Adrenal gland (tissue), 12 donors: ENCODE results near the gene PGBD5. TPM values are rescaled to one million over a fixed set of nuclear protein-coding genes. Genes with fewer than 3 reads are reported as not detected.

Experiments used
- DNase-seq, 7 donors: peaks; one replicate each; pipeline ENCODE4 v3.0.0-alpha.2; 2019 to 2020
- H3K27ac ChIP-seq, 5 donors: fragments of 200-600 bp; sonication (generic) in 4 of 5; 1 replicate in 3 of 5; 2 replicates in 2 of 5; pipeline versions ENCODE4 v1.5.1 to v1.8.0; 2016 to 2020; ENCODE audit warnings: mild to moderate bottlenecking in 1 of 5
- H3K27me3 ChIP-seq: fragments of 200-600 bp; 2 replicates; pipeline ENCODE4 v1.8.0; 2021
- H3K36me3 ChIP-seq, 2 donors: fragments of 200-600 bp; replicated peaks in 1 of 2; 1 replicate in 1 of 2; 2 replicates in 1 of 2; pipeline versions ENCODE4 v1.5.1 to v1.8.0; 2018 to 2022
- H3K4me1 ChIP-seq, 2 donors: fragments of 200-600 bp; replicated peaks in 1 of 2; 1 replicate in 1 of 2; 2 replicates in 1 of 2; pipeline versions ENCODE4 v1.5.1 to v1.8.0; 2018 to 2021
- H3K4me3 ChIP-seq, 4 donors: fragments of 200-600 bp; sonication (generic) in 3 of 4; one replicate each; pipeline ENCODE4 v1.5.1; 2016 to 2018
- H3K9me3 ChIP-seq, 3 donors: fragments of 200-600 bp; sonication (generic) in 1 of 3; replicated peaks in 1 of 3; 1 replicate in 2 of 3; 2 replicates in 1 of 3; pipeline versions ENCODE4 v1.5.1 to v1.8.0; 2016 to 2021
- POLR2A ChIP-seq, 2 donors: fragments of 450-650 bp; IDR thresholded peaks; one replicate each; pipeline ENCODE4 v1.6.1; 2017; ENCODE audit warnings: antibody characterized with exemption in 2 of 2, mild to moderate bottlenecking in 2 of 2, moderate library complexity in 1 of 2
- WGBS, 4 donors: extraction: QIAGEN DNeasy Blood & Tissue Kit in 2 of 4; methylation state at CpG; one replicate each; pipeline versions ENCODE4 v1.1.5 to v1.1.7; 2013 to 2017; 5-methylcytosine and 5-hydroxymethylcytosine counted together
- intact Hi-C, 2 donors: fragments of 100-400 bp; cut with DNase I; formaldehyde crosslinking; loops; one replicate each; pipeline versions ENCODE4 v1.14.1 to v1.15.0; 2022 to 2023
- polyA plus RNA-seq, 3 donors: library from polyadenylated mRNA; stranded (reverse); fragments of 200-250 nt in 2 of 3; fragments of 350-450 nt in 1 of 3; fragmentation: Illumina TruSeq in 1 of 3; extraction: RNeasy Lipid Tissue Mini Kit (QIAGEN cat#74804) in 1 of 3; gene quantifications; one replicate each; pipeline ENCODE4 v1.2.3, GENCODE V29; 2013 to 2014
- total RNA-seq, 9 donors: library from RNA; depleted of rRNA in 4 of 9; stranded (reverse); fragments of >200 nt in 4 of 9; fragments of 120-200 nt in 1 of 9; fragmentation: NEBNext Ultra II Directional in 1 of 9; extraction: Animal tissue kit (Norgen Biotek cat#: 25700) in 1 of 9; gene quantifications; one replicate each; pipeline versions ENCODE4 v1.1.0 to v1.2.4, GENCODE V29; 2013 to 2023
- TF ChIP-seq, protein P1 (sequence below), 6 experiments: fragments of 450-650 bp in 4 of 6; fragments of 200-600 bp in 2 of 6; sonication (generic) in 1 of 6; IDR thresholded peaks; 1 replicate in 5 of 6; 2 replicates in 1 of 6; pipeline versions ENCODE4 v1.5.1 to v1.8.0; 2016 to 2021; ENCODE audit warnings: antibody characterized with exemption in 6 of 6, mild to moderate bottlenecking in 2 of 6, moderate library complexity in 1 of 6
- donor health status: healthy with polysubstance abuse.
- donor health status: Bipolar disorder and iron deficiency.
- donor health status: DM: yes; HTN: yes; CAD: no.
- donor health status: DM: no; HTN: no; CAD: no.
- donor health status: DM: no; HTN: no; CAD: no.
- donor health status: DM: yes; HTN: yes; CAD: no.

The PGBD5 gene
- total and polyA plus RNA-seq, 12 donors = 1.5 to 27.9 (median 9.9) TPM

GRCh38 chr1:230441183-230442029 lies 15.3 kb upstream of the PGBD5 start:
- DNase-seq = no peak
- Histone ChIP-seq H3K27ac (no peak overlapping the region), H3K4me1 (no peaks in the 10 kb centered on the region), H3K4me3 (no peak overlapping the region), H3K36me3 (no peaks in the 10 kb centered on the region), H3K9me3 (no peaks in the 10 kb centered on the region), H3K27me3 (no peaks in the 10 kb centered on the region)
- WGBS, 4 donors = 52 to 64% (median 60%) methylated on average over 10 of the region's 10 CpGs
- intact Hi-C loops = no loop called here
- TF ChIP-seq, protein P1, sequence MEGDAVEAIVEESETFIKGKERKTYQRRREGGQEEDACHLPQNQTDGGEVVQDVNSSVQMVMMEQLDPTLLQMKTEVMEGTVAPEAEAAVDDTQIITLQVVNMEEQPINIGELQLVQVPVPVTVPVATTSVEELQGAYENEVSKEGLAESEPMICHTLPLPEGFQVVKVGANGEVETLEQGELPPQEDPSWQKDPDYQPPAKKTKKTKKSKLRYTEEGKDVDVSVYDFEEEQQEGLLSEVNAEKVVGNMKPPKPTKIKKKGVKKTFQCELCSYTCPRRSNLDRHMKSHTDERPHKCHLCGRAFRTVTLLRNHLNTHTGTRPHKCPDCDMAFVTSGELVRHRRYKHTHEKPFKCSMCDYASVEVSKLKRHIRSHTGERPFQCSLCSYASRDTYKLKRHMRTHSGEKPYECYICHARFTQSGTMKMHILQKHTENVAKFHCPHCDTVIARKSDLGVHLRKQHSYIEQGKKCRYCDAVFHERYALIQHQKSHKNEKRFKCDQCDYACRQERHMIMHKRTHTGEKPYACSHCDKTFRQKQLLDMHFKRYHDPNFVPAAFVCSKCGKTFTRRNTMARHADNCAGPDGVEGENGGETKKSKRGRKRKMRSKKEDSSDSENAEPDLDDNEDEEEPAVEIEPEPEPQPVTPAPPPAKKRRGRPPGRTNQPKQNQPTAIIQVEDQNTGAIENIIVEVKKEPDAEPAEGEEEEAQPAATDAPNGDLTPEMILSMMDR (IDR thresholded peaks at IDR 0.05) = no peak
- TF ChIP-seq POLR2A (IDR thresholded peaks at IDR 0.05) = no peak

GRCh38 chr1:230435108-230435507 lies 9.0 kb upstream of the PGBD5 start:
- DNase-seq = no peak
- intact Hi-C loops = no loop called here
- no peak overlapping the region for H3K4me3 ChIP-seq
- no peaks in the 10 kb centered on the region for H3K36me3 ChIP-seq
- H3K4me1 ChIP-seq = no peaks in the 10 kb centered on the region
- H3K9me3 ChIP-seq = no peaks in the 10 kb centered on the region
- WGBS, 4 donors = 75 to 94% (median 79%) methylated on average over 1 of the region's 1 CpG
- no peak overlapping the region for H3K27ac ChIP-seq
- H3K27me3 ChIP-seq = no peaks in the 10 kb centered on the region
- TF ChIP-seq, protein P1 (IDR thresholded peaks at IDR 0.05) = no peak
- no peak for TF ChIP-seq POLR2A (IDR thresholded peaks at IDR 0.05)

DNA sequence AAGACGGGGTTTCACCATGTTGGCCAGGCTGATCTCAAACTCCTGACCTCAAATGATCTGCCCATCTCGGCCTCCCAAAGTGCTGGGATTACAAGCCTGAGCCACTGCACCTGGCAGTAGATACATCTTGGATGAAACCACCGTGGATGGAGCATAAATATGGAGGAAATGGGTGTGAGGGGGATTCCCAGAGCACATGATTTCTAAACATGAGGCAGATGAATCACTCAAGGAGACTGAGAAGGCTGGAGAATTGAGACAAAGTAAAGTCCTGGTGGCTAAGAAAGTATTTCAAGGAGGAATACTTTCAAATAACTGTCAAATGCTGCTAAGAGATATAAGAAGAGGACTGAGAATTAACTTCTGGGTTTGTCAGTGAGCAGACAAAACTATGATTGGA lies 5.4 kb upstream of the PGBD5 start:
- Histone ChIP-seq H3K9me3 (no peaks in the 10 kb centered on the region), H3K27me3 (no peaks in the 10 kb centered on the region), H3K27ac (no peak overlapping the region), H3K36me3 (no peaks in the 10 kb centered on the region), H3K4me1 (peaks cover 5 to 6% of the 10 kb centered on the region in 2 donors), H3K4me3 (no peak overlapping the region)
- WGBS, 4 donors = 65 to 75% (median 71%) methylated on average over 3 of the region's 3 CpGs
- TF ChIP-seq POLR2A (IDR thresholded peaks at IDR 0.05) = no peak
- DNase-seq = no peak
- intact Hi-C loops = no loop called here

DNA sequence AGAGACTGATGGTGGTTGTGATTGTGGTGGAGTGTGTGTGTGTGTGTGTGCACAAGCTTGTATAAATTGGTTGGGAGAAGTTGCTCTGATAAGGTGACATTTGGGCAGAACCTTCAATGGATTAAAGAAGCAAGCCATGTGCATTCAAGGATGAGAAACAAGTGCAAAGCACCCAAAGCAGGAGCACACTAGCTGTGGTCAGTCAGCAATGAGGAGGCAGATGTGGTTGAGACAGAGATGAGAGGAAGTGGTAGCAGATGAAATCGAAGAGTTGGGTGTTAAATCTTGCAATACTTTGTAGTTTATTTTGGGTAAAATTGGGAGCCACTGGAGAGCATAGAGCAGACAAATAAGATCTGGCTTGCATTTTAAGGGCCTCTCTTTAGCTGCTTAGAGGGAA lies 4.4 kb upstream of the PGBD5 start:
- intact Hi-C loops = no loop called here
- DNase-seq = no peak
- TF ChIP-seq, protein P1 (IDR thresholded peaks at IDR 0.05) = no peak
- no peak for TF ChIP-seq POLR2A (IDR thresholded peaks at IDR 0.05)
- Histone ChIP-seq H3K27ac (no peak overlapping the region), H3K4me3 (no peak overlapping the region), H3K9me3 (no peaks in the 10 kb centered on the region), H3K27me3 (no peaks in the 10 kb centered on the region), H3K36me3 (no peaks in the 10 kb centered on the region), H3K4me1 (peaks cover 5 to 6% of the 10 kb centered on the region in 2 donors)
- WGBS, 4 donors = 24 to 76% (median 75%) methylated on average over 1 of the region's 1 CpG
